Breast epithelium (tissue), 4 donors: Measurements from ENCODE around the gene RORB. TPM values are rescaled to one million over a fixed set of nuclear protein-coding genes. Genes with fewer than 3 reads are reported as not detected.
"Not testable (repeated sequence)": the region's sequence is repeated elsewhere in the genome, so short reads cannot be mapped to it uniquely, and the experiment has no call there.

ENCODE experiments used
- DNase-seq, 2 donors: peaks; one replicate each; pipeline ENCODE4 v3.0.0-alpha.2; 2019; ENCODE audit warnings: low spot score in 2 of 2
- H3K27ac ChIP-seq, 2 donors: fragments of 200-600 bp; sonication (generic) in 1 of 2; one replicate each; pipeline ENCODE4 v1.5.1; 2016 to 2019; ENCODE audit warnings: mild to moderate bottlenecking in 1 of 2
- H3K27me3 ChIP-seq, 2 donors: fragments of 200-600 bp; sonication (generic) in 1 of 2; one replicate each; pipeline versions ENCODE4 v1.5.1 to v1.6.0; 2017 to 2019; ENCODE audit warnings: control low read depth in 1 of 2, mild to moderate bottlenecking in 1 of 2
- H3K36me3 ChIP-seq: fragments of 200-600 bp; one replicate; pipeline ENCODE4 v1.5.1; 2019
- H3K4me1 ChIP-seq, 2 donors: fragments of 200-600 bp; sonication (generic); one replicate each; pipeline ENCODE4 v1.5.1; 2016 to 2019; ENCODE audit warnings: control low read depth in 1 of 2
- H3K4me3 ChIP-seq, 3 donors: fragments of 200-600 bp; sonication (generic); 1 replicate in 2 of 3; 2 replicates in 1 of 3; pipeline ENCODE4 v1.5.1; 2016 to 2019; ENCODE audit warnings: mild to moderate bottlenecking in 3 of 3, moderate library complexity in 2 of 3
- H3K9me3 ChIP-seq, 2 donors: fragments of 200-600 bp; sonication (generic) in 1 of 2; one replicate each; pipeline ENCODE4 v1.5.1; 2016 to 2019; ENCODE audit warnings: control low read depth in 1 of 2
- POLR2A ChIP-seq: fragments of 450-650 bp; IDR thresholded peaks from one replicate; pipeline ENCODE4 v1.6.1; 2016; ENCODE audit warnings: antibody characterized with exemption, mild to moderate bottlenecking, moderate library complexity
- POLR2AphosphoS5 ChIP-seq, 3 donors: sonication (generic); formaldehyde crosslinking; IDR thresholded peaks; one replicate each; pipeline ENCODE4 v1.6.1; 2017; ENCODE audit warnings: antibody characterized with exemption in 3 of 3
- intact Hi-C: fragments of 100-400 bp; cut with DNase I; formaldehyde crosslinking; loops from one replicate; pipeline ENCODE4 v1.15.1; 2023; ENCODE audit warnings: low total_unique reads
- total RNA-seq, 3 donors: library from RNA; depleted of rRNA; stranded (reverse); fragments of >200 nt; gene quantifications; one replicate each; pipeline ENCODE4 v1.1.0, GENCODE V29; 2016
- TF ChIP-seq, protein P1 (sequence below), 3 donors: fragments of 450-650 bp; IDR thresholded peaks; one replicate each; pipeline ENCODE4 v1.5.1; 2016 to 2017; ENCODE audit warnings: antibody characterized with exemption in 3 of 3, mild to moderate bottlenecking in 3 of 3, moderate library complexity in 3 of 3

Gene RORB
- total RNA-seq, 3 donors from 2014 or later = 0.33 to 3.7 (median 1.0) TPM

DNA sequence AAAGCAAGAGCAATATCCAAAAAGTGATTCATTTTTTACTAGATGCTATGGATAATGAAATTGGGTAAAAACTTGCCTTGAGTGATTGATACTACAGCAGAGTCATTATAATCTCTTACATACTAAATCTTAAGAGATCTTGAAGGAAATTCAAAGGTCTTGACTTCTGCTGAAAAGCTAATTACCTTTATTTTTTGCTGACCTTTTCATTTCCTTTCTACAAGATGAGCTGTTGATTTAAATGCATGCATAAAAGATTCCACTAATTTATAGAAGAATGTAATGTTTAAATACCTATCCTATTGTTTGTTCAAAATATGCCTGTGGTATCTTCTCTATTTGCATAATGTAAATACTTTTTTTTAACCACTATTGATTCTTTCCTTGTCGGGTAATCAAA, 27.2 kb downstream of the RORB start:
- no peaks in the 10 kb centered on the region for H3K4me1 ChIP-seq
- TF ChIP-seq POLR2AphosphoS5 (IDR thresholded peaks at IDR 0.05) (no peak), POLR2A (no peak)
- TF ChIP-seq, protein P1, sequence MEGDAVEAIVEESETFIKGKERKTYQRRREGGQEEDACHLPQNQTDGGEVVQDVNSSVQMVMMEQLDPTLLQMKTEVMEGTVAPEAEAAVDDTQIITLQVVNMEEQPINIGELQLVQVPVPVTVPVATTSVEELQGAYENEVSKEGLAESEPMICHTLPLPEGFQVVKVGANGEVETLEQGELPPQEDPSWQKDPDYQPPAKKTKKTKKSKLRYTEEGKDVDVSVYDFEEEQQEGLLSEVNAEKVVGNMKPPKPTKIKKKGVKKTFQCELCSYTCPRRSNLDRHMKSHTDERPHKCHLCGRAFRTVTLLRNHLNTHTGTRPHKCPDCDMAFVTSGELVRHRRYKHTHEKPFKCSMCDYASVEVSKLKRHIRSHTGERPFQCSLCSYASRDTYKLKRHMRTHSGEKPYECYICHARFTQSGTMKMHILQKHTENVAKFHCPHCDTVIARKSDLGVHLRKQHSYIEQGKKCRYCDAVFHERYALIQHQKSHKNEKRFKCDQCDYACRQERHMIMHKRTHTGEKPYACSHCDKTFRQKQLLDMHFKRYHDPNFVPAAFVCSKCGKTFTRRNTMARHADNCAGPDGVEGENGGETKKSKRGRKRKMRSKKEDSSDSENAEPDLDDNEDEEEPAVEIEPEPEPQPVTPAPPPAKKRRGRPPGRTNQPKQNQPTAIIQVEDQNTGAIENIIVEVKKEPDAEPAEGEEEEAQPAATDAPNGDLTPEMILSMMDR (IDR thresholded peaks at IDR 0.05) = no peak

GRCh38 chr9:74526215-74526614, 29.1 kb downstream of the RORB start:
- H3K9me3 ChIP-seq = no peaks in the 10 kb centered on the region
- intact Hi-C loops = no loop called here
- H3K36me3 ChIP-seq = no peaks in the 10 kb centered on the region
- no peaks in the 10 kb centered on the region for H3K27me3 ChIP-seq
- H3K4me1 ChIP-seq = no peaks in the 10 kb centered on the region
- H3K4me3 ChIP-seq = no peak overlapping the region
- DNase-seq = no peak
- no peak for TF ChIP-seq POLR2AphosphoS5 (IDR thresholded peaks at IDR 0.05)
- TF ChIP-seq POLR2A = no peak
- TF ChIP-seq, protein P1 (IDR thresholded peaks at IDR 0.05) = no peak
- no peak overlapping the region for H3K27ac ChIP-seq

More for the DNA sequence above, 27.2 kb downstream of the RORB start:
- Histone ChIP-seq H3K36me3 (no peaks in the 10 kb centered on the region), H3K4me3 (no peak overlapping the region), H3K9me3 (no peaks in the 10 kb centered on the region), H3K27me3 (no peaks in the 10 kb centered on the region), H3K27ac (no peak overlapping the region)
- no peak for DNase-seq
- intact Hi-C loops = no loop called here

- Histone ChIP-seq H3K27me3 (no peaks in the 10 kb centered on the region), H3K36me3 (no peaks in the 10 kb centered on the region), H3K4me1 (no peaks in the 10 kb centered on the region), H3K4me3 (no peak overlapping the region), H3K27ac (no peak overlapping the region), H3K9me3 (no peaks in the 10 kb centered on the region)
- TF ChIP-seq POLR2AphosphoS5 (IDR thresholded peaks at IDR 0.05) (no peak), POLR2A (no peak)
- TF ChIP-seq, protein P1 (IDR thresholded peaks at IDR 0.05) = no peak
- intact Hi-C loops = no loop called here
- no peak for DNase-seq
Measured at GRCh38 chr9:74527718-74528117, 30.6 kb downstream of the RORB start.

GRCh38 chr9:74528207-74528606, 31.1 kb downstream of the RORB start:
- Histone ChIP-seq H3K36me3 (no peaks in the 10 kb centered on the region), H3K27me3 (no peaks in the 10 kb centered on the region), H3K4me1 (no peaks in the 10 kb centered on the region), H3K9me3 (no peaks in the 10 kb centered on the region), H3K4me3 (no peak overlapping the region), H3K27ac (no peak overlapping the region)
- no peak for TF ChIP-seq POLR2AphosphoS5 (IDR thresholded peaks at IDR 0.05)
- no peak for TF ChIP-seq POLR2A
- TF ChIP-seq, protein P1 (IDR thresholded peaks at IDR 0.05) = no peak
- DNase-seq = no peak
- intact Hi-C loops = no loop called here

DNA sequence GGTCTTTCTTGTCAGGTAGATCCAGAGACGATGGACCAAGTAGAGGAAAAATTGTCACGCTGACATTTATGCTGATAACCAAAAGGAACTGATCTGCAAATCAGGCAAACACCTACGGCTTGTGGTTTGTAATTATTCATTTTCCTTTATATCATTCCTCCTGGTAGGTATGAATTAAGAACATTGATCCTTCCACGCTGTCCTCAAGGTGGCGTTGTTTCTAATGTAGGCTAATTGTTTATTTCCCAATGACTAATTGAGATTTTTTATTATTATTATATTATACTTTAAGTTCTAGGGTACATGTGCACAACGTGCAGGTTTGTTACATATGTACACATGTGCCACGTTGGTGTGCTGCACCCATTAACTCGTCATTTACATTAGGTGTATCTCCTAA, 33.3 kb downstream of the RORB start:
- H3K36me3 ChIP-seq, H3K4me1 ChIP-seq, H3K4me3 ChIP-seq, intact Hi-C loops, H3K27me3 ChIP-seq, H3K9me3 ChIP-seq, DNase-seq, H3K27ac ChIP-seq: not testable (repeated sequence)

GRCh38 chr9:74533253-74533652, 36.1 kb downstream of the RORB start:
- no peak for DNase-seq
- Histone ChIP-seq H3K36me3 (no peaks in the 10 kb centered on the region), H3K27ac (no peak overlapping the region), H3K4me1 (no peaks in the 10 kb centered on the region), H3K9me3 (no peaks in the 10 kb centered on the region), H3K27me3 (peaks cover 0 to 6% of the 10 kb centered on the region in 2 donors), H3K4me3 (no peak overlapping the region)
- intact Hi-C loops = no loop called here
- TF ChIP-seq, protein P1 (IDR thresholded peaks at IDR 0.05) = no peak
- TF ChIP-seq POLR2AphosphoS5 (IDR thresholded peaks at IDR 0.05) (no peak), POLR2A (no peak)
